Erythroblast (primary cell): Measurements from ENCODE around the gene ABAT.

Experiments
- GATA1 ChIP-seq: IDR thresholded peaks from 2 replicates; pipeline ENCODE4 v1.6.1; 2011; ENCODE audit warnings: low read depth, mild to moderate bottlenecking, control low read depth, low read length, moderate library complexity
- POLR2A ChIP-seq: IDR thresholded peaks from 2 replicates; pipeline ENCODE4 v1.6.1; 2011; ENCODE audit warnings: mild to moderate bottlenecking, low read length

DNA sequence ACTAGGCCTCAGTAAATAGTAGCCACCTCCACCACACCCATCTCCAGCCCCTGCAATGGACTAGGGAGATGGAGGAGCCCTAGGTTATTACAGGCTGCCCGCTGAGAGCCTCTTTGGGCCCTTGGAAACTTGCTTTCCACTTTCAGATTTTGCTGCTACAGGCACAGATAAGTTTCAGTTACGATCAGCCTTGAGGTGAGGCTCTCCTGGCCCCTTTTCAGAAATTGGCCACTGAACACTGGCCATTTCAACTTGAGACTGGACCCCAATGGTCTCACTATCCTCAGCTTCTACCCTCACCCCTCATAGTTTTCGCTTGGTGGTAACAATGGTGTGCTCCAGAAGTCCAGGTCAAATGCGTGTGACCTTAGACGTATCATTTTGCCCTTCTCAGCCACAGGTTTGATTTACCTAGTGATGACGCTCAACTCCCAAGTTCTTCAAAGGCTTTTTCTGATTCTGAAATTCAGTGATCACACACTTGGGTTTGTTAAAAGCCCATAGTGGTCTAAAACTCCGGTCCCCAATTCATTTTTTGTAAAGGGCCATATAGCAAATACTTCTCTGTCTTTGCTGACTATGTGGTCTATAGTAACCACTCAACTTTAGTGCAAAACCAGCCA is 124.2 kb downstream of the ABAT start:
- TF ChIP-seq POLR2A (no peak), GATA1 (no peak)
